ENCODE measurements around the gene ZNF521.

Gene ZNF521

DNA sequence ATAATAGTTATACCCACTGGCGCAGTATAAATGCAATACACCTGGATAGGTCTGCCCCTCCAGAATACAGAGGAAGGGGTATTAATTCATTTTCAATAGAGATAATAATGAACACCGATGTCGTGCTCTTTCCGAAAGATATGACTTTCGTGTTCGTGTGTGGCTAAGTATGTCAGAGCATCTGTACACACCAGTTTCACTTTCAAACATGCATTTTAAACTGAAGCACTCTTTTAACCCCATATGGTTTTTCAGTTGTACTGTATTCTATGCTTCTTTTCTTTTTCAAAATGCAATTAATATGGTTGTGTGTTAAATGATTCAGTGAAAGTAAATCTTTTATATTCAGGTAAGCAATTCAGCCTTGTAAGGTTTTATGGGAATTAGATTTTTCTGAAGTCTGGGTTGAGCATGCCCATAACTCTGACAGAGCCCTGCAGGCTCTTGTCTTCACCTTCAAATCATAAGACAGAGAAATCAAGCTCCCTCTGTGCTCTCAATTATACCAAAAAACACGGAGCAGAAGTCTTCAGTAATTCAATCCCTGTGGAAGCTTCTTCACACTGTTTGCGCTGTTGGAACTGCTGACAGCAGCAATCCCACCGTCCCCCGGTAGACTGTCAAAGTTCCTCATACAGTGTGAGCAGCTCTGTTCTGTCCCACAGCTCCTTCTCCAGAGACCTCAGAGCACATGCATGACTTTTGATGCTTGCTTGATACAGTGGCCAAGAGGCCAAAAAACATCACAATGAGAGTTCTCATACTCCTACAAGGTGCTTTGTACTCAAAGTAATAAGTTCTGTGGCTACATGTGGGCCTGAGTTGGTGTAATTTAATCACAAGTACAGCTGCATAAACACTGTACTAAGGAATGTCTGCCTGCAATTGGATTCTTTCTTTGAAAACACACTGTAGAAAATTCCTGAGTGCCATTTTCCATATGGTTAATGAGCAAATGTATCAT is 186.8 kb downstream of the ZNF521 start:
- peak; percentile 21 to 41 for ATAC-seq

DNA sequence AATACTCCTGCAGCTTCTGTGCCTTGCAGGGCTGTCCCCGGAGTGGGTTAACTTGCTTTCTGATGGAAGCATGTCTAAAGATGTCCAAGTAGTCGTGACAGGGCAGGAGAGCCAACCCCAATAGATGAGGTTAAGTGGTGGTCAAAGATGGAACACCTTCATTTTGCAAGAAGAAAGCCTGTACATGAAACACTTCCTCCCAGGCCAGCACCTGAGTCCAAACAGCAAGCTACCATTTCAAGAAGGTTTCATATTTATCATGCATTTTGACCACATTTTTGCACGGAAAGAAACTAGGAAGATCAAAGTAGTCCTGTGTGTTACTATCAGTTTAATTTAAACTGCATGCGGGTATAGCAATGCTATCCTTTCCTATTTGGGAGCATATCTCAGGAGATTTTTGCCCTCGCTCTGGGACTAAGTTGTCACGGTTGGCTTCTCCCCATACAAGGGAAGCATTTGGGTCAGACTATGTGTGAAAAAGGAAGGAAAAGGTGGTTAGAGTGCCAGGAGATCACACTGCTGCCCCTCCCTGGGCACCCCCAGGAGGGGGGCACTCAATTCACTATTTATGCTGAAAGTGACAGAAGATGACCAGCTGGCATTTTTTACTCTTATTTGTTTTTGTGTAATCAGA is 187.6 kb downstream of the ZNF521 start:
- no peak for ATAC-seq

DNA sequence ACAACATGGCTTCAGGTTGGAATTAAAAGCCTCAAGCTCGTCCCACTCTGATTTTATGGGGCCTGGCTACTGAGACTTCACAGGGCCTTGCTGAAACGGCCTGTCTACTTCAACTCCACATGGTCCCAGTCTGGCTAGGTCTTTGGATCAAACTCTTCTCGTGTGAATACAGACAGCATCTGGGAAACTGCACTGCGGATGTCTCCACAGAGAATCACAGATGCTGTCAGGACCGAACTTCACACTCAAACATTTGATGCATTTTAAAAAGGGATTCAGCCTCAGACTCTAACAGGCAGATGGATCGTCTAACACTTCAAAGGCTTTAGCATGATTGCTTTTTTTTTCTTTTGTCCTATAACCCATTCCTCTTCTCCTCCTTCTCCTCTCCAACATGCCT is 198.5 kb downstream of the ZNF521 start:
- ATAC-seq: no peak

DNA sequence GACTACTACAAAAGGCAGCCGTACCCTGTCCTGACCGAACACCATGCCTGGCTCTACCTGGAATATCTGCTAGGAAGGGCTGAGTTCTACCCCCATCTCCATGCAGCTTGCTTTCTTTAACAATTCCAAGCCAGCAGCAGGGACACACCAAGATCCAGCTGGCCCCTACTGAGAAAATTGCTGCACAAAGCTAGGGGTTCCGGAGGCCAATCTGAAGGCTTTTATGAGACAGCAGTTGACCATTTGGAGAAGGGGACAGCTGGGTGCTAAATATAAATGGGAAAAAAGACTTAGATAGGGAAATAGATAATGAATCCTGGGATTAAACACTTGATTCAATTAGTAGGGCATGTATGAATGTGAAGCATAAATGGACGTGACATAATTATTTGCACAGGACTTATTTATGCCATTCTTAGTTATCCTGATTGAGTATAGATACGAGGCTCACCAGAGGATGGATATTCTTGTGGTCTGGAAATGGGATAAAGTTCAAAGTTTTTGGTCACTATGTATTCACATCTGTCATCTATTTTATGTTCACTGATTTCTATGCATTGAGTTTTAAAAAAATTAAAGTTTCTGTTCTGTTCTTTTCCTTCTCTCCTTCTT is 204.0 kb downstream of the ZNF521 start:
- ATAC-seq: no peak

DNA sequence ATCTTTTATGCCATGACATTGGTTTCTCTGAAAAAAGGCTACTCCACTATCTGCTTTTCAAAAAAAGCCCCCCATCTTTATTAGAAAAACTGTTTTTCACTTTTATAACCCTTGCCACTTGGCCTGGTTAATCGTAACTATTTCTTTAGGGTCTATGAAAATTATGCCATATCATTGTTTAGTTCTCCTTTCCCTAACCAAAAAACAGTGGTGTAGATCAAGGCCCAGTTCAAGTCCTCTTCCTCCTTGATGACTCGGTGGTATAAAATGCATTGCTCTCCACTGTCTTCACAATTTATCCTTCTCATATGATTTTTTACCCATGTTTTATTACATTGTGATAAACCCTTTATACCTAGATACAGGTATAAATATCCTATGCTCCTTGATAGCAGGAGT is 205.5 kb downstream of the ZNF521 start:
- ATAC-seq: no peak

DNA sequence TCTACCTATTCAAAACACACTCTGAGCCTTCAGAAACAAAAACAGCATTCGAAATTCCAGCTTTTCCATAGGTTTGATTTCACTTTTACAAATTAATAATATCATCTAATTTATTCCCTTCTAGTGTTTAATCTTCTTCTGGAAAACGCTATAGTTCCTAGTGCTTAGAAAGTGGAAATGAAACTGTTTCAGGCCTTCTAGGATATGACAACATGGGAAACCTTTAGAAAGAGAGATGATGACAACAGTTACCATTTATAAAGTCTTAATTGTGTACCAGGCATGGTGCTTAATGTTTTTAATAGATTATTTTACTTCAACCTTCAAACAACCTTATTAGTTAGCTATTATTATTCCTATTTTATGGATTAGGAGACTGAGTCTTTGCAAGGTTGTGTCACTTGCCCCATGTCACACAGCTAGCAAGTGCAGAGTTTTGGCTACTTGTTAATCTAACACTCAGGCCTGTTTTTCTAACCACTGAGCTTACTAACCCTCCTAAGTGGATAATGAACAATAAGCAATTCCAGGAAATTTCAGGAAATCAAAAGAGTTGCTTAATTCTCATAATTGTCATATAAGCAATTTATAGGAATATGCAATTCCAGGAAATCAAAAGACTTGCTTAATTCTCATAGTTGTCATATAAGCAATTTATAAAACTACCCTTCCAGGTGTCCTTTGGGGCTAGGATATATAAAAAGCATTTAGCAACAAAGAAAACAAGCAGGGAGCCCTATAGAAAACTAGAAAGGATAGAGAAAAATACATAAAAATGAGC is 206.0 kb downstream of the ZNF521 start:
- ATAC-seq: no peak

DNA sequence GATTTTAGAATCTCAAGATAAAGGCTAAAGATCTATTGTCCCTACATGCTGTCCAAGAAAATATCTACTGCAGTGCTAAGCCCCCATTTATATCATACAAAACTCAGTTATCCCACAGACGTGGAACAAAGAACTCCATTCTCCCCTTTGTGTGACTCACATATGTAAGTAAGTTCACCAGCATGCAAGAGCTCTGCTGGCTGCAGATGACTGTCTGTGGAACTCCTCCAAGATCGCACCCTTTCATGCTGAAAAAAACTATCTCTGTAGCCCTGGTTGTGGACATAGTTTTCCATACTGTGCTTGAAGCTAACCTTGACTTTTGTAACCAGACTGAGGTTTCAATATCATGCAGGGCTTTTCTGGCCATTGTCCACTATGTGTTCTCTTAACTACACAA is 207.1 kb downstream of the ZNF521 start:
- no peak for ATAC-seq

DNA sequence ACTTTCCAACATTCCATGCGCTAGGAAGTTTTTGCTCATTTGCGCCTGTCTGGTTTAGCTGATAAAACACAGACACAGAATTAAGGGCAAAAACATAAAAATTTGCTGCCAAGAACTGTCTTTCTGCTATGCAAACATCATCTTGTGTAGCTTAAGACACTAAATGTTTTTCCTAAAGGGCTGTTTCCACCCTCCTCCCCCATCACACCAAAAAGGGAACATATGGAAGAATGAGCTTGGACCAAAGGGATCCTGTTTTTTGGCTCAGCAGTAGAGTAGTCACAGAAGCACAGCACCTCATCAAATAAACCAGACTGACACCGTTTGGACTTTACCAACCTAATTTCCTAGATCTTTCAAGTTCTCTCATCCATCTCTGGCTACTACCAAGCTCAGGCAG is 210.1 kb downstream of the ZNF521 start:
- ATAC-seq: no peak

DNA sequence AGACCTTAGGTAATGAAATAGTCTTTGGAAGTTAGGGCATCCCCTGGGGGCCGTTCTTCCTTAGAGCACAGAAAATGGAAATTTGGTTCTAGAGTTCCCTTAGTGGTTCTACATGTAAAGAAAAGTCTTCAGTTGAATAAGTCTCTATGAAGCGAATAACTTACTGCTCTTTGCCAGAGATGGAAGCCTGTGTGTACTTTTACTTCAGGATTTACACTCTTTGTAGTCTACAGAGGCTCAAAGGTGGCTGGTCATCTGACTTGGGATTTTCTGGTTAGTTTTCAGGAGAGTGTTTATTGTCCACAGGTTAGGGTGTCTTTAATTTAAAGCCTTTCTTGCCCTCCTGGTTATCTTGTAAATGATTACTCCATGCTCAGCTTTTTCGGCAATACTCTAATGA is 210.6 kb downstream of the ZNF521 start:
- ATAC-seq: no peak

DNA sequence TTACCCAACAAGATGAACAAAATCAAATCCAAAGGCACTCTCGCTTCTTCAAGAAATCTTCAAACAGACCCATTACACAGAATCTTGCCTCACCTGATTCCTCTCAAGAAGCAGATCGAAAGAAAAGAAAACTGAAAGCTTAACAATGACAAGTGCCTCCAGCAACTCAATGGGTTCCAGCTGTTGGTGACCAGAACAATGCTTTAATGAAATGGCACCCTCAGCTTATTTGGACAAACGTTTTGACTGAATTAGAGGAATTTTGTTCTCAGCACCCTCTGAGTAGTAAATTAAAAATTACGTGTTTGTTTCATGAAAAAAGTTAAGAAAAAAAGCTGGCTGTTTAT is 211.0 kb downstream of the ZNF521 start:
- no peak for ATAC-seq

DNA sequence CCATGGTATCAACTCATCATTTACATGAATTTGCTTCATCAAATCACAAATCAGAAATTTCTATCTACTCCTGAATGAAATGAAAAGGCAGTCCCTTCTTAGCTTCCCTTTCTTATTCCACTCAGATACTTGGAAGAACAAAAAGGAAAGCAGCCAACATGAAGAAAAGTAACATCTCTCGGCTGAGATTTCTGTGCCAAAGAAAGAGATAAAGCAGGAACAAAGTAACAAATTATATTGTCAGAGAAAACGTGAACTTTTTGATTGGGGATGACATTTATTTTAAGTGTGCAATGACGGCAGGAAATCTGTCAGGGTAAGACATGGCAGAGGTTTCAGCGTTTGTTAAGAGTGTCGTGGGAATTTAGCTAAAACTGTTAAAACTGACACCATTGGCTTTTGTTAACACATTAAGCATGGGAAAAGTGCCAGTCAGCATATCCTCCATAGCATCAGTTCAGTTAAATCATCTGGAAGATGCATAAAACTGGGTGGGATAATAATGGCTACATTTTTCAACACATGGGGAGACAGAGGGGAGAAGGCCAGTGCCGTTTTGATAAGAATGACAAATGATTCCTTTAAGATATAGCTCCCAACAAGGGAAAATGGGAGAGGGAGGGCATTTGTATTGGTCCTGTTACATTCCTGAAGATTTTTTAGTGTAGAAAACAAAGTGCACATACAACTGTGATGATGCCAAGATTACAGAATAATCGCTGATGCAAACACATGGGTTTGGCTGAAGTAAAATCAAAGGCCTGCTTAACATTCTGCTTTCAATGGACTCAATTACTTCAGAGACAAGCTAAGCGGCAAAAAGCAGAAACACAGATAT is 211.6 kb downstream of the ZNF521 start:
- no peak for ATAC-seq

DNA sequence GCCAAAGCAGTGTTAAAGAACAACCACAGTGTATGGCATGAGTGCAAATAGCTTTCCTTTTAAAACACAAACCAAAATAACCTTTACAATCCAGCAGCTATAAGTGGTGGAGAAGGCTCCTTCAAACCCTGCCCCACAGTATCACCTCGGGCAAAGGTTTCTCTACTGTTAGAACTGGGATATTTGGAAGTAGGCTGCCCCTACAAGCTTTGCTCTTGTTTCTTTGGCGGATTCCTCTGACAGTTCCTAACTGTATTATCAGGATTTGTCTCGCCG is 214.8 kb downstream of the ZNF521 start:
- no peak for ATAC-seq

DNA sequence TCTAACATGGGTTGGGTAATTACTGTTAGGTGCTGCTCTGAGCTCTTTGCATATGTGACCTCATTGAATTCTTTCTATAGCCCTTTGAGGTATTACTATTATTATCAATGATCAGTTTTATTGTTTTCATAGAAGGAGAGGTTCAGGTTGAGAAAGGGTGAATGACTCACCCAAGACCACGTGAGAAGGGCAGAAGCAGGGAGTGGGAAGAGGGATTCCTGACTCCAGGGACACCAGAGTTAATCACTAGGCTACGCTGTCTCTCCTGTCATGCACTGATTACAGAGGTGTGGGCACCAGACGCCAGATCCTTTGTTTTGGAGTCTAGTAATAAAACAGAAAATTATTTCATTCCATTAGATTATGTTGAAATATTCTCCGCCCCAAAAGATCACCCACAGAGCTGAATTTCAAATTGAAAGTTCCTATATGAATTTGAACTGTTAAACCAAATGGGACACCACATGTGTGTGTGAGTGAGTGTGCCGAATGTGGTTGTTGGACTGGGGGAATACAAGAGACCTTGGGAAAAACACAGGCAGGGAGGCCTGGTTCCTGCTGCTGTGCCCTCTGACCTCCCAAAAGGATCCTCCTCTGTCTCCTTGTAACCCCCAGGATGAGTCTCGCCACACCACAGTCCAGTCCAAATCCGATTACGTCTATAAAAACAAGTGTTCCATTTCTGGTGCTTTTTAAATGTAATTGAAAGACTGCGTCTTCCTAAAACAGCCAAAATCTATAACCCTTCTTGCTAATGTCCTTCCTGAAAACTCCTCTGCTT is 215.4 kb downstream of the ZNF521 start:
- ATAC-seq: no peak

DNA sequence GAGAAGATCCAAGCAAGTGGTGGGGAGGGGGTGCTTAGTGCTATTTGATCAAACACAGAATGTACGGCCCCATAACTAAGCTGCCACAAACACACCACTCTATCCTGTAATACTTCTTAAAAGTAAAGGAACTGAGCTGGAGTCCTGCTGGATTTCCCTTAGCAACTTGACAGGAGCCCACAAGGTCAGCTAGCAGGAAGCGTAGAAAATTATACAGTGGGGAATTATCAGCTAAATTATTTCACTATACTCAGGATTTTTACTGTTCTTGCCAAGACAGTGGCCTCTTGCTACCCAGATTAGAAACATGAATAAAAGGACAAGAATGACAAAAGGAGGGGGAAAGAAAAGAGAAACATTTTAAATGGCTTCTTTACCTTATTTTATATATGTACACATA is 217.1 kb downstream of the ZNF521 start:
- ATAC-seq: no peak

DNA sequence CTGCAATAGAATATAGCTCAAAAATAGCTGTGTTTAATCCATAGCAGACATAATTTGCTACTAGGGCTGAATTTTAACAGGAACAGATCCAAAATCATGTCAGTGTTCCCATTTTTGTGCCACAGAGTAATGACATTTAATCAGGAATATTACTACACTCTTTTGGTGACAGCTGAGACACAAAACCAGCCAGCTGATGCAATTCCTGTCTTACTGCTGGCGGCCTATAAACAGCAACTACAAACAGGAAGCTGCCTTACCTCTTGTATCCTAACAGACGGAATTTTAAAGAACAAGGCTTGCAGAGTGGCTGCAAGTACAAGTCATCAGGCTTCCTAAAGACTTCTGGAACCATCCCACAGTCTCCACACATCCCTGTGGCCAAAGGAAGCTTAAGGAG is 218.1 kb downstream of the ZNF521 start:
- no peak for ATAC-seq

DNA sequence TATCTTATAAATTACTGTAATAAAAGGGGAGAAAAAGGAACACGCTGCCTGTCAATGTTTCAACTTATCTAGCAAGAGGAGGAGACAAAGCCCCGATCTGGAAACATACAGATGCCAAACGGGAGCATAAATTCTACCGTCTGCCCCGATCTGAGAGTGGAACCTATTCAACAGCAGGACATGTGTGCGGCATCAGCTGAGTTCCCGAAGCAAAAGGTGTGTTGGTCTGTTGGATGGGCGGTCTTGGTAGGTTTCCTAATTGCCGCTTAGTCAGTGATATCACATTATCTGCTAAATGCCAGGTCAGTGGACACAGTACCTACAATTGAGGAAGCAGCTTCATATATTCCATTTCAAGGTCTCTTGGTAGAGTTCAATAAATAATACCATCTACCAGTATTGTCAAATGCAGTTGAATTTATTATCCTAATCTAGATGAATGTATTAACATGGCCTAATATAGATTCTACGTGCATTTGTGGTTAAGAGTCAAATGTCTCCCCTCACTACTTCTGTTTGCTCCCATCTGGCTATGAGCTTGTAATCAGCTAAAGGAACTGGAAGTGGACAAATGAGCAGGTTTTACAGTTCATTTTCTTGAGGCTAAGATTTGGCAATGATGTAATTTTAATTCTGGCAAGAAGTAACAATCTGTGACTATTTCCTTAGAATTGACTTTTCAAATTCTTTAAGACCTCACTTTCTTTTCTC is 219.0 kb downstream of the ZNF521 start:
- ATAC-seq: no peak

DNA sequence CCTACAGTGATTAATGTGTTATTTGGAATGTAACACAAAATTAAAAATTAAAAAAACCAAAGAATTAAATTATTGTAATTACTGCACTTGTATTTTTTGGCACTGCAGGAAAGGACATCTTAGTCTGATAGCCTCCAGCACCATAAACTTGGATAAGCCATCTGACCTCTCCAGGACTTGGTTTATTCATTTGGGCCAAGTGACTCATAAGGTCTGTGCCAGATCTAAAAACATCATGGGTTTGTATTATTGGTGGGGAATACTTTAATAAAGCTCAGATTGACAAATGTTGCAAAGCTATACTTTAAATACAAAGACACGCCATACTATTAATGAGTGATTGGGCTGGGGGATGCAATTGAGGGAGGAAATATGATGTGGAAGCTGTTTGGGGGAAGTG is 225.2 kb downstream of the ZNF521 start:
- ATAC-seq: no peak

DNA sequence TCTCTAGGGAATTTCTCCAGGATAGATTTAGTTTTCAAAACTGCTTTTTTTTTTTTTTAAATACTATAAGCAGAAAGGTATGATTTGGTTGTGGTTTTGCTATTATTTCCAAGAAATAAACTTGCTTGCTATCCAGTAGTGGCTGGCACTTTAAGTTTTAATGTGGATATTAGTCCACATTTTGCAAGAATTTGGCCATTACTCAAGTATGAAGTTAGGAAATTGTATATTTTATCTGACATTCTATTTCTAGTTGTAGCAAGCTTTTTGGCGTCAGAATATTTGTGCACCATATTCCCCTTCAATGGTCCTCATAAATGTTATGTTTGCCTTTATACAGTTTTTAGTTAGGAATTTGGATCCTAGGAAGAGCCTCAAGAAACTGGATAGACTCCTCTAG is 226.3 kb downstream of the ZNF521 start:
- ATAC-seq: no peak

DNA sequence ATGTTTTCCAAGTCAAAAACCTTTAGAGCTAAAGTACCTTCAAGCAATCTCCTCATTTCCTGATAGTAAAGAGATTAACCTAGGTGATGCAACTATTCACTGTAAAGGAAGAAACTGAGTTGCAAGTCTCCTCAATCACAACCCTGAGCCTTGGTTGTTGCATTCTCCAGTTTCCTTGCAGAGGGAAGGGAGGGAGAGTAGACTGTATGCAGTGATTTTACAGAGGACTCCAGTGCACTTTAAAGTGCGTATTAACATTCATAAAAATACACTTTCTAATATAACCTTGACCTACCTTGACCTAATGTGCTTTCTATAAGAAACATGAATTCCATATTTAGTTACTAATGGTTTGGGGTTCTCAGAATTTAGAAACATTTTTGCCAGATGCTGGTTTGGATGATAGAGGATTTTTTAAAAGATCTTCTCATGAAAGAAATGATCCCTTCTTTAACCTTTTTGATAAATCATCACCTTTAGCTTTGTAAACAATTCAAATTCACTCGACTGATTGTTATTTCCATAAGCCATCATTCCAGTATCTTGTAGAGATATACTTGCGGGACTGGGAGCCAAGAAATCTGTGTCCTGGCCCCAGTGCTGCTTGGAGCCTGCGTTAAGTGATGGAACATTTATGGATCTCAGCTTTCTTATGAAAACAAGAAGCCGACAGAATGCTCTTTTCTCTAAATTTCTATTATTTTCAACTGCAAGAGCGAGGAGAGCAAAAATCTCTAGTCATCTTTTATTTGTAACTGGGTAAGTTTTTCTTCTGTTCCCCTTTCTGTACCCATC is 228.3 kb downstream of the ZNF521 start:
- no peak for ATAC-seq

DNA sequence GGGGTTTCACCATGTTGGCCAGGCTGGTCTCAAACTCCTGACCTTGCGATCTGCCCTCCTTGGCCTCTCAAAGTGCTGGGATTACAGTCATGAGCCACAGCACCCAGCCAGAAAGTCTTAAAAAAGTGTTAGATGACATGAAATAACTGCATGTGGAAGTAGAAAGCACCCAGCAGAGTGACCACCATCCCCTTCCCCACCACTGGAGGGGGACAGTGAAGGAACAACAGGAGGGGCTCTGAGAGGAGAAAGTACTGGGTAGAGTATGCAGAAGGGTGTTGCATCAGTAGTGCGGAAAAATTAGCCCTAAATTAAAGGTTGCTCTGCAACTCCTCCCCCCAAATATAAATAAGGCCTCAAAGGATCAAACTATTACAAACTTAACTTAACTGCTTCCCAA is 230.5 kb downstream of the ZNF521 start:
- no peak for ATAC-seq
